AG09309 (cell line): ENCODE measurements around the gene NKAPD1.

Experiments used
- DNase-seq: peaks from one replicate; pipeline ENCODE4 v3.0.0-alpha.2; 2010; ENCODE audit warnings: low read depth
- H3K4me3 ChIP-seq: 2 replicates; pipeline ENCODE4 v1.5.1; 2011; ENCODE audit warnings: mild to moderate bottlenecking, low read depth, low read length, moderate library complexity; ENCODE audit not compliant: control insufficient read depth
- TF ChIP-seq, protein P1 (sequence below): IDR thresholded peaks from 2 replicates; pipeline ENCODE4 v1.5.1; 2011; ENCODE audit warnings: mild to moderate bottlenecking, low read depth, low read length, inconsistent platforms; ENCODE audit not compliant: insufficient read depth, control insufficient read depth; ENCODE audit errors: missing control alignments

The NKAPD1 gene

GRCh38 chr11:112051768-112052167 lies 22.3 kb upstream of the NKAPD1 start:
- H3K4me3 ChIP-seq: no peak overlapping the region
- TF ChIP-seq, protein P1, sequence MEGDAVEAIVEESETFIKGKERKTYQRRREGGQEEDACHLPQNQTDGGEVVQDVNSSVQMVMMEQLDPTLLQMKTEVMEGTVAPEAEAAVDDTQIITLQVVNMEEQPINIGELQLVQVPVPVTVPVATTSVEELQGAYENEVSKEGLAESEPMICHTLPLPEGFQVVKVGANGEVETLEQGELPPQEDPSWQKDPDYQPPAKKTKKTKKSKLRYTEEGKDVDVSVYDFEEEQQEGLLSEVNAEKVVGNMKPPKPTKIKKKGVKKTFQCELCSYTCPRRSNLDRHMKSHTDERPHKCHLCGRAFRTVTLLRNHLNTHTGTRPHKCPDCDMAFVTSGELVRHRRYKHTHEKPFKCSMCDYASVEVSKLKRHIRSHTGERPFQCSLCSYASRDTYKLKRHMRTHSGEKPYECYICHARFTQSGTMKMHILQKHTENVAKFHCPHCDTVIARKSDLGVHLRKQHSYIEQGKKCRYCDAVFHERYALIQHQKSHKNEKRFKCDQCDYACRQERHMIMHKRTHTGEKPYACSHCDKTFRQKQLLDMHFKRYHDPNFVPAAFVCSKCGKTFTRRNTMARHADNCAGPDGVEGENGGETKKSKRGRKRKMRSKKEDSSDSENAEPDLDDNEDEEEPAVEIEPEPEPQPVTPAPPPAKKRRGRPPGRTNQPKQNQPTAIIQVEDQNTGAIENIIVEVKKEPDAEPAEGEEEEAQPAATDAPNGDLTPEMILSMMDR: no peak
- DNase-seq: no peak

GRCh38 chr11:112057170-112057569 lies 16.9 kb upstream of the NKAPD1 start:
- no peak overlapping the region for H3K4me3 ChIP-seq
- DNase-seq: no peak
- TF ChIP-seq, protein P1: no peak

- TF ChIP-seq, protein P1: no peak
- DNase-seq: no peak
- no peak overlapping the region for H3K4me3 ChIP-seq
Observed at GRCh38 chr11:112058103-112058502, 16.0 kb upstream of the NKAPD1 start.

DNA sequence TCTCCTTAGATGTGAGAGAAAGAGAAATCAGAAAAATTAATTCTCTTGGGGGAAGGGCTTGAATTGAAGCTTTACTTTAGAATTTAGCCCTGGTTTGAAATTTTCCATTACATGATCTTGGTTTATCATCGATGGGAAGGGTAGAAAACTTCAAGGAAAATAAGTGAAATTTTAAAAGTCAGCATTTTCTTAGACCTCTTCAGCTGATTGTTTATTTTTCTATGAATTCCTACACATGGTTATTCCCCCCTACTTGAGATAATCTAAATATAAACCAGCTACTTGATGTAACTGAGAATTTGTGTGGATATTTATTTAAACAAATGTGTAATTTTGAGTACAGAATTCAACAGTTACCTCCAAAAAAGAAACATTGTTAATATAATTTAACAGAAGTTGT lies 11.2 kb upstream of the NKAPD1 start:
- no peak for DNase-seq
- no peak overlapping the region for H3K4me3 ChIP-seq
- TF ChIP-seq, protein P1: no peak

GRCh38 chr11:112082729-112083128 lies 8.6 kb downstream of the NKAPD1 start:
- H3K4me3 ChIP-seq: no peak overlapping the region
- DNase-seq: no peak
- TF ChIP-seq, protein P1: no peak

DNA sequence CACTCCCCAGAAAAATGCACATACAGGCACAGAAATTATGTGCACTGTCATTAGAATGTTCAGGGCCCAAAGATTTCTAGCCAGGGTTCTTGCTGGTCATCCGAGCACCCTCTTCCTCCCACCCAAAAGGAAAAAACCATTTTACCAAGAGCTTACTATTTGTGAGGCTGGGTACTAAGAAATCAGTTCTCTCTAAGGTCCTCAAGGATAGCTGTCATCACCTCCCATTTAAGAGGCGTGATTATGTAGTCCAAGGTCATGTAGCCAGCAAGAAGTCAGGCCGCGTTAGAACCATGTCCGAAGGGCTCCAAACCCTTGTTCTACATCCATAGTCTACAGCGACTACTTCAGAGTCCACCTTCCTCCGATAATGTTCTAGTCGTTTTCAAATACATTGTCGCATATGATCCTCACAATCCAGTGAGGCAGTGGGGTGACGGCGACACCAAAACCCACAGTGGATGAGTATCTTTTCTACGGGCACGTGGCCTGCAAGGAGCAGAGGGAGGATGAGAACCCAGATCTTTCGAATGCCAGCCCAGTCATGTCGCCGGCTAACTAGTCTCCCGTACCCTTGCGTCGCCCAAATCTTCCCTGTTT lies 11.8 kb downstream of the NKAPD1 start:
- TF ChIP-seq, protein P1: no peak
- peak overlapping the region; percentile 89 for H3K4me3 ChIP-seq
- no peak for DNase-seq

- DNase-seq: peak; percentile 82
- TF ChIP-seq, protein P1: peak; percentile 50
- H3K4me3 ChIP-seq: peak within 1 kb of the TSS; percentile 89
Observed at GRCh38 chr11:112086422-112087191, 12.5 kb downstream of the NKAPD1 start, which contains the start of the genes SDHD and TIMM8B. Gene SDHD, plus strand, starts transcription at chr11:112086873. Its CDS starts 35 bp downstream, at chr11:112086908. Gene TIMM8B, minus strand, starts transcription at chr11:112086756. Its CDS starts 33 bp downstream, at chr11:112086723.
